B cell (primary cell): Measurements from ENCODE around the gene IGSF22.

Experiments
- CTCF ChIP-seq: fragments of 200-600 bp; IDR thresholded peaks from one replicate; pipeline ENCODE4 v1.8.0; 2022; ENCODE audit warnings: antibody characterized with exemption, mild to moderate bottlenecking
- EZH2 ChIP-seq: IDR thresholded peaks from 2 replicates; pipeline ENCODE4 v1.6.1; 2012; ENCODE audit warnings: borderline replicate concordance, low read depth, mild to moderate bottlenecking, moderate library complexity, low read length; ENCODE audit not compliant: insufficient read depth, poor library complexity, severe bottlenecking

- no peak for TF ChIP-seq CTCF
- TF ChIP-seq EZH2, result no peak
These were observed 44.6 kb upstream of the IGSF22 start for GRCh38 chr11:18770479-18771125.
